HG03469 (cell line): Measurements from ENCODE around the gene SLC6A12.
"Not testable (repeated sequence)": the region's sequence is repeated elsewhere in the genome, so short reads cannot be mapped to it uniquely, and the experiment has no call there.

Source experiments
- ATAC-seq: cut with Tn5 transposase; IDR thresholded peaks from one replicate; pipeline ENCODE4 v1.9.1; 2021; ENCODE audit warnings: mild to moderate bottlenecking, moderate library complexity, moderate number of reproducible peaks; ENCODE audit not compliant: unreplicated experiment

SLC6A12 gene

GRCh38 chr12:218728-219590 is 5.0 kb upstream of the SLC6A12 start:
- ATAC-seq: no peak

GRCh38 chr12:218221-218620 is 4.3 kb upstream of the SLC6A12 start:
- no peak for ATAC-seq

GRCh38 chr12:217029-217428 is 3.1 kb upstream of the SLC6A12 start:
- not testable (repeated sequence) for ATAC-seq

- ATAC-seq: no peak
These were observed 1.2 kb upstream of the SLC6A12 start for GRCh38 chr12:215116-215515.

GRCh38 chr12:213527-213932 is 427 bp downstream of the SLC6A12 start:
- no peak for ATAC-seq

- ATAC-seq: no peak
These were observed 1.0 kb downstream of the SLC6A12 start for GRCh38 chr12:212715-213526.

- no peak for ATAC-seq
These were observed 1.6 kb downstream of the SLC6A12 start for GRCh38 chr12:212415-212714.

GRCh38 chr12:211639-212414 is 2.1 kb downstream of the SLC6A12 start:
- no peak for ATAC-seq

- no peak for ATAC-seq
These were observed 2.9 kb downstream of the SLC6A12 start for GRCh38 chr12:211142-211465.

GRCh38 chr12:210277-211141 is 3.4 kb downstream of the SLC6A12 start:
- ATAC-seq: no peak

GRCh38 chr12:209851-210250 is 4.1 kb downstream of the SLC6A12 start:
- ATAC-seq: no peak

- no peak for ATAC-seq
These were observed 4.7 kb downstream of the SLC6A12 start for GRCh38 chr12:209246-209645.

- ATAC-seq: no peak
These were observed 5.1 kb downstream of the SLC6A12 start for GRCh38 chr12:208813-209212.

- ATAC-seq: no peak
These were observed 6.2 kb downstream of the SLC6A12 start for GRCh38 chr12:207804-208203.

GRCh38 chr12:206746-207440 is 7.1 kb downstream of the SLC6A12 start:
- no peak for ATAC-seq

GRCh38 chr12:205026-205425 is 8.9 kb downstream of the SLC6A12 start:
- no peak for ATAC-seq

- no peak for ATAC-seq
These were observed 9.7 kb downstream of the SLC6A12 start for GRCh38 chr12:204261-204678.

GRCh38 chr12:203462-204260 is 10.3 kb downstream of the SLC6A12 start:
- no peak for ATAC-seq

- ATAC-seq: no peak
These were observed 10.9 kb downstream of the SLC6A12 start for GRCh38 chr12:203074-203461.
